CD4-positive, alpha-beta T cell (primary cell): ENCODE measurements around the gene ABHD10. TPM values are rescaled to one million over a fixed set of nuclear protein-coding genes. Genes with fewer than 3 reads are reported as not detected.

Experiments used
- ATAC-seq: fragments of 200-7000 bp; cut with Tn5 transposase; one replicate; pipeline ENCODE4 v1.10.0; 2022; ENCODE audit warnings: mild to moderate bottlenecking; ENCODE audit not compliant: poor library complexity
- CTCF ChIA-PET: fragments of 350-600 bp; sonication (Branson Sonifier 250); formaldehyde crosslinking; loops from one replicate; lab custom pipeline; 2021; ENCODE audit warnings: antibody characterized with exemption, inconsistent platforms; lab: Charles Lee
- POLR2A ChIA-PET: fragments of 350-600 bp; sonication (Branson Sonifier 250); formaldehyde crosslinking; loops from one replicate; lab custom pipeline; 2021; ENCODE audit warnings: antibody characterized with exemption, inconsistent platforms; lab: Charles Lee
- DNase-seq, 14 experiments: peaks; one replicate each; pipeline ENCODE4 v3.0.0-alpha.2; 2013 to 2020; ENCODE audit warnings: mixed read lengths in 2 of 14
- H3K27ac ChIP-seq, 2 donors: one replicate each; pipeline versions ENCODE4 v1.5.1 to v1.7.0; 2013; ENCODE audit warnings: low read length in 2 of 2, low read depth in 1 of 2, mild to moderate bottlenecking in 1 of 2
- H3K27me3 ChIP-seq, 2 experiments: 1 replicate in 1 of 2; 2 replicates in 1 of 2; pipeline versions ENCODE4 v1.6.1 to v1.7.0; 2013; ENCODE audit warnings: low read length in 2 of 2, control low read depth in 1 of 2, mild to moderate bottlenecking in 1 of 2, moderate library complexity in 1 of 2; ENCODE audit not compliant: insufficient read depth in 2 of 2, control insufficient read depth in 1 of 2
- H3K36me3 ChIP-seq: one replicate; pipeline ENCODE4 v1.6.1; 2013; ENCODE audit warnings: low read length, control low read depth; ENCODE audit not compliant: insufficient read depth
- H3K4me1 ChIP-seq: one replicate; pipeline ENCODE4 v1.6.1; 2013; ENCODE audit warnings: low read length, control low read depth; ENCODE audit not compliant: insufficient read depth
- H3K4me3 ChIP-seq: one replicate; pipeline ENCODE4 v1.5.1; 2013; ENCODE audit warnings: mild to moderate bottlenecking, low read length, moderate library complexity
- H3K9me3 ChIP-seq, 2 experiments: 1 replicate in 1 of 2; 2 replicates in 1 of 2; pipeline versions ENCODE4 v1.6.1 to v1.7.0; 2013; ENCODE audit warnings: low read length in 2 of 2, mild to moderate bottlenecking in 2 of 2, control low read depth in 1 of 2, moderate library complexity in 1 of 2; ENCODE audit not compliant: control insufficient read depth in 1 of 2, insufficient read depth in 1 of 2
- H3K27ac Mint-ChIP-seq: one replicate; pipeline ENCODE4 v1.8.0; 2020; ENCODE audit warnings: mixed read lengths
- H3K27me3 Mint-ChIP-seq: one replicate; pipeline ENCODE4 v1.8.0; 2021; ENCODE audit warnings: mixed read lengths
- H3K36me3 Mint-ChIP-seq: one replicate; pipeline ENCODE4 v1.8.0; 2021; ENCODE audit warnings: low read depth, mixed read lengths
- H3K4me1 Mint-ChIP-seq: one replicate; pipeline ENCODE4 v1.8.0; 2021; ENCODE audit warnings: low read depth, mixed read lengths
- H3K4me3 Mint-ChIP-seq: one replicate; pipeline ENCODE4 v1.8.0; 2020; ENCODE audit warnings: mild to moderate bottlenecking, mixed read lengths
- H3K9me3 Mint-ChIP-seq: one replicate; pipeline ENCODE4 v1.8.0; 2020; ENCODE audit warnings: mixed read lengths
- CTCF ChIP-seq: fragments of 200-600 bp; IDR thresholded peaks from one replicate; pipeline ENCODE4 v1.8.0; 2022; ENCODE audit warnings: antibody characterized with exemption, mild to moderate bottlenecking
- intact Hi-C, 2 experiments: fragments of 100-400 bp; cut with DNase I in 1 of 2; cut with micrococcal nuclease in 1 of 2; formaldehyde crosslinking; loops; one replicate each; pipeline versions ENCODE4 v1.15.1 to v1.9.0; 2023 to 2025; cut with DNase I, micrococcal nuclease
- total RNA-seq, 174 experiments: library from RNA in 2 of 174; stranded (reverse) in 2 of 174; gene quantifications; one replicate each; pipeline ENCODE4 v1.2.3 and lab custom pipeline; 2021 to 2026

Gene ABHD10
- total RNA-seq, 2 experiments from 2014 or later, result 28.2 to 32.5 TPM

GRCh38 chr3:111968319-111969054 lies 10.3 kb upstream of the ABHD10 start:
- H3K4me3 ChIP-seq, result no peak overlapping the region
- H3K36me3 Mint-ChIP-seq, result no peaks in the 10 kb centered on the region
- no peak for ATAC-seq
- H3K4me3 Mint-ChIP-seq, result no peak overlapping the region
- no peaks in the 10 kb centered on the region for H3K9me3 Mint-ChIP-seq
- H3K27me3 ChIP-seq, result no peaks in the 10 kb centered on the region
- POLR2A ChIA-PET, result interaction anchor here (0.9 to 6.3 kb wide), 5 partner anchors 9 to 299 kb away, joined by 3 to 32 read pairs (median 6); partner anchors contain the start of gene ABHD10
- H3K4me1 ChIP-seq, result no peaks in the 10 kb centered on the region
- TF ChIP-seq CTCF, result no peak
- H3K27ac Mint-ChIP-seq, result no peak overlapping the region
- CTCF ChIA-PET, result interaction anchor here (0.6 to 3.1 kb wide), 12 partner anchors 9 to 352 kb away, joined by 3 to 40 read pairs (median 6); partner anchors contain the start of gene ABHD10
- no peak for DNase-seq
- H3K36me3 ChIP-seq, result no peaks in the 10 kb centered on the region
- no peak overlapping the region for H3K27ac ChIP-seq
- intact Hi-C loops, result loop anchor here in 1 of 2 experiments (1.0 kb wide), 1 partner anchor 251 kb away; no protein-coding TSS in a partner anchor
- peaks cover 5% of the 10 kb centered on the region for H3K4me1 Mint-ChIP-seq
- H3K9me3 ChIP-seq, result no peaks in the 10 kb centered on the region
- H3K27me3 Mint-ChIP-seq, result no peaks in the 10 kb centered on the region

- CTCF ChIA-PET, result interaction anchor here (0.7 kb wide), 2 partner anchors 253 to 301 kb away, joined by 3 read pairs; no protein-coding TSS in a partner anchor
- ATAC-seq, result no peak
- intact Hi-C loops, result loop anchor here in 1 of 2 experiments (10.0 kb wide), 1 partner anchor 896 kb away; the partner anchor contains the start of gene NECTIN3
- Mint-ChIP-seq H3K36me3 (no peaks in the 10 kb centered on the region), H3K27ac (no peak overlapping the region), H3K4me1 (peaks cover 5% of the 10 kb centered on the region), H3K4me3 (no peak overlapping the region), H3K9me3 (no peaks in the 10 kb centered on the region), H3K27me3 (no peaks in the 10 kb centered on the region)
- H3K4me1 ChIP-seq, result no peaks in the 10 kb centered on the region
- H3K4me3 ChIP-seq, result no peak overlapping the region
- POLR2A ChIA-PET, result interaction anchor here (1.1 to 6.3 kb wide), 3 partner anchors 9 to 301 kb away, joined by 3 to 32 read pairs (median 3); partner anchors contain the start of gene ABHD10
- H3K27ac ChIP-seq, result no peak overlapping the region
- no peaks in the 10 kb centered on the region for H3K27me3 ChIP-seq
- no peaks in the 10 kb centered on the region for H3K36me3 ChIP-seq
- no peaks in the 10 kb centered on the region for H3K9me3 ChIP-seq
- TF ChIP-seq CTCF, result no peak
- no peak for DNase-seq
Observed at GRCh38 chr3:111970376-111970775, 8.4 kb upstream of the ABHD10 start.

- Mint-ChIP-seq H3K36me3 (no peaks in the 10 kb centered on the region), H3K4me1 (peaks cover 5% of the 10 kb centered on the region), H3K4me3 (no peak overlapping the region), H3K27me3 (no peaks in the 10 kb centered on the region), H3K27ac (no peak overlapping the region), H3K9me3 (no peaks in the 10 kb centered on the region)
- Histone ChIP-seq H3K27ac (no peak overlapping the region), H3K36me3 (no peaks in the 10 kb centered on the region), H3K4me1 (no peaks in the 10 kb centered on the region), H3K4me3 (no peak overlapping the region), H3K27me3 (no peaks in the 10 kb centered on the region), H3K9me3 (no peaks in the 10 kb centered on the region)
- DNase-seq (no peak), ATAC-seq (no peak)
- ChIA-PET CTCF (interaction anchor here (1.3 kb wide), 1 partner anchor 254 kb away, joined by 4 read pairs; no protein-coding TSS in a partner anchor), POLR2A (no interaction called here)
- intact Hi-C loops, result loop anchor here in 1 of 2 experiments (10.0 kb wide), 1 partner anchor 897 kb away; the partner anchor contains the start of gene NECTIN3
- no peak for TF ChIP-seq CTCF
Observed at GRCh38 chr3:111971533-111972130, 7.2 kb upstream of the ABHD10 start.
